Heart left ventricle (tissue), 13 donors: ENCODE measurements around the gene MYBPC2.

Experiments used
- POLR2A ChIP-seq, 2 donors: fragments of 450-650 bp; IDR thresholded peaks; one replicate each; pipeline ENCODE4 v1.6.1; 2017; ENCODE audit warnings: antibody characterized with exemption in 2 of 2, mild to moderate bottlenecking in 2 of 2, moderate library complexity in 2 of 2
- TF ChIP-seq, protein P1 (sequence below), 12 donors: fragments of 200-600 bp; sonication (generic) in 4 of 12; IDR thresholded peaks; one replicate each; pipeline versions ENCODE4 v1.5.0 to v1.8.0; 2018 to 2022; ENCODE audit warnings: antibody characterized with exemption in 12 of 12, mild to moderate bottlenecking in 5 of 12
- donor health status: ischemic (EF 13 %, LVEDD 7.1; RV severe dilation, severe dysfunction).
- donor health status: DM: no; HTN: yes; CAD: no.
- donor health status: DM: no; HTN: no; CAD: no.
- donor health status: ischemic (EF 25% LVEDD 6.9; RV normal size, moderate dysfunction).
- donor health status: ischemic (EF 25% LVEDD 5.7; RV mildly dilated, moderate dysfunction).
- donor health status: ischemic (EF 35%, LVEDD 5.7; RV mildly dilated, moderate dysfunction).
- donor health status: nonischemic (EF 11% LVEDD 7.7; RV severe dilation, severe dysfunction).
- donor health status: DM: yes; HTN: yes; CAD: no.
- donor health status: PGD.
- donor health status: ischemic (EF 29% LVEDD 5.4; RV normal size, mild dysfunction).
- donor health status: nonischemic (EF 23%, LVEDD 6.1; RV moderate dilation, normal function).

DNA sequence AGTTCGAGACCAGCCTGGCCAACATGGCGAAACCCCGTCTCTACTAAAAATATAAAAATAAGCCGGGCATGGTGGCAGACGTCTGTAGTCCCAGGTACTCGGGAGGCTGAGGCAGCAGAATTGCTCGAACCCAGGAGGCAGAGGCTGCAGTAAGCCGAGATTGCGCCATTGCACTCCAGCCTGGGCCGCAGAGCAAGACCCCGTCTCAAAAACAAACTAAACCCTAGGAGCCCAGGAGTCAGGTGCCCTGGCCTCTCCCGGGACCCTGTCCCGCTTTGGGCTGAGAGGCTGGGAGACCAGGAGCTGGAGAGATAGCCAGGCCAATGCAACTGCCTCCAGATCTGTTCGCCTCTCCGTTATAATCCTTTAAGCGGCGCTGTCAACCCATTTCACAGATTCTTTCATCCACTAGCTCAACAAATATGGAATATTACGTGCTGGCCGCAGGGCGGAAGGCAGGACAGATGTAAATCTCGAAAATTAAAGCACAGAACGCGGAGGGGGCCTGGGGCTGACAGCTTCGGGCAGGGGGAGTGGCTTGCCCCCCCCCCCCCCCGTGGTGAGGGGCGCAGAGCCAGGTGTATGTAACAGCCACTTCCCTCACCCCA is 5.3 kb upstream of the MYBPC2 start:
- TF ChIP-seq, protein P1, sequence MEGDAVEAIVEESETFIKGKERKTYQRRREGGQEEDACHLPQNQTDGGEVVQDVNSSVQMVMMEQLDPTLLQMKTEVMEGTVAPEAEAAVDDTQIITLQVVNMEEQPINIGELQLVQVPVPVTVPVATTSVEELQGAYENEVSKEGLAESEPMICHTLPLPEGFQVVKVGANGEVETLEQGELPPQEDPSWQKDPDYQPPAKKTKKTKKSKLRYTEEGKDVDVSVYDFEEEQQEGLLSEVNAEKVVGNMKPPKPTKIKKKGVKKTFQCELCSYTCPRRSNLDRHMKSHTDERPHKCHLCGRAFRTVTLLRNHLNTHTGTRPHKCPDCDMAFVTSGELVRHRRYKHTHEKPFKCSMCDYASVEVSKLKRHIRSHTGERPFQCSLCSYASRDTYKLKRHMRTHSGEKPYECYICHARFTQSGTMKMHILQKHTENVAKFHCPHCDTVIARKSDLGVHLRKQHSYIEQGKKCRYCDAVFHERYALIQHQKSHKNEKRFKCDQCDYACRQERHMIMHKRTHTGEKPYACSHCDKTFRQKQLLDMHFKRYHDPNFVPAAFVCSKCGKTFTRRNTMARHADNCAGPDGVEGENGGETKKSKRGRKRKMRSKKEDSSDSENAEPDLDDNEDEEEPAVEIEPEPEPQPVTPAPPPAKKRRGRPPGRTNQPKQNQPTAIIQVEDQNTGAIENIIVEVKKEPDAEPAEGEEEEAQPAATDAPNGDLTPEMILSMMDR (IDR thresholded peaks at IDR 0.05) = no peak
- no peak for TF ChIP-seq POLR2A (IDR thresholded peaks at IDR 0.05)
